ENCODE data around the gene RPS27L. TPM values are rescaled to one million over a fixed set of nuclear protein-coding genes. Genes with fewer than 3 reads are reported as not detected.

Gene RPS27L
- total and polyA plus RNA-seq, 2 of the 8 experiments (the other 6 are each of a cell fraction or from before 2014, with no cell fraction given): 115 to 143 TPM

DNA sequence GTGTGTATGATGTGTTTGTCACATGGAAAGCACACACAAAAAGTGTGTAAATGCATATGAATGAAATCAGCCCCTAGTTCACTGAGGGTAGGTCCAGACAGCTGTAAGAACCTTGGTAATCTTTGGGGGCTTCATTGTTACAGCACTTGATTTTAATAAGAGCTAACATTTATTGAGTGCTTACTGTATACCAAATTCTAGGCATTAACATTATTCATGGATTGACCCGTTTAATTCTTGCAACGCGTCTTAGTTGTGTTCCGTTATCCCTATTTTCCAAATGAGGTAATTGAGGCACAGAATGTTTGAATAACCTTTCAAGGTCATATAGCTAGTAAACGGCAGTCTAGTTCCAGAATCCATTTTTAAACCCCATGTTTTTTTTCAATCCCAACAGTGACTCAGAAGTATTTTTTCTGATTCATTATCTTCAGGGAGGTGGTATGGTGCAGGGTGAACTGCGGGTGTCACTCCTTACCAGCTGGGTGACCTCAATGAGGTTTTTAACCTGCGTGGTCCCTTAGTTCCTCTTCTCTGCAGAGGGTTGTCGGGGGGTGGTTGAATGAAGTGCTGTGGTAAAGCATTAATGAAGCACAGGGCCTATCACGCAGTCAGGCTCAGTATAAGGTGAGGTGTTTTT, 46.3 kb upstream of the RPS27L start:
- no peak overlapping the region for H2BK20ac ChIP-seq (ENCODE audit: low read length)
- H3K27ac ChIP-seq (ENCODE audit: low read depth, low read length): no peak overlapping the region
- H3K4ac ChIP-seq (replicated peaks; ENCODE audit: insufficient read length, low read depth, low read length): no peak overlapping the region
- no peak overlapping the region for H3K4me2 ChIP-seq (ENCODE audit: insufficient read depth in 1 of 2, low read depth in 2 of 2, low read length in 2 of 2)
- no peak overlapping the region for H3K18ac ChIP-seq (ENCODE audit: extremely low read depth, low read length)
- H2BK120ac ChIP-seq (replicated peaks; ENCODE audit: low read depth, low read length): no peak overlapping the region
- H3K9me3 ChIP-seq (ENCODE audit: insufficient read depth in 2 of 2, low read depth in 1 of 2, low read length in 1 of 2): no peaks in the 10 kb centered on the region
- no peak overlapping the region for H3K14ac ChIP-seq (ENCODE audit: insufficient read length)
- H3K27me3 ChIP-seq (replicated peaks in 1 of 4; ENCODE audit: control insufficient read depth in 3 of 4, extremely low read depth in 1 of 4, insufficient read depth in 3 of 4, low read length in 3 of 4): no peaks in the 10 kb centered on the region
- no peak overlapping the region for H2AFZ ChIP-seq (ENCODE audit: low read length)
- H2BK12ac ChIP-seq (ENCODE audit: low read depth, low read length): no peak overlapping the region
- no peak overlapping the region for H4K91ac ChIP-seq (replicated peaks; ENCODE audit: insufficient read length, low read length)
- H3K23me2 ChIP-seq (ENCODE audit: low read depth, low read length): no peaks in the 10 kb centered on the region
- no peak overlapping the region for H3K9ac ChIP-seq (replicated peaks in 1 of 4; ENCODE audit: extremely low read depth in 1 of 4, low read depth in 3 of 4, low read length in 3 of 4)
- no peak overlapping the region for H2AK5ac ChIP-seq (ENCODE audit: low read depth, low read length)
- no peak overlapping the region for H4K5ac ChIP-seq (ENCODE audit: insufficient read length, low read depth, low read length)
- peaks cover 6% of the 10 kb centered on the region for H3K79me1 ChIP-seq (ENCODE audit: low read depth, low read length)
- H2BK15ac ChIP-seq (ENCODE audit: low read length): no peak overlapping the region
- 76% methylated on average over 9 of the region's 9 CpGs; no CpG with 5 or more reads in 1 of the 2 experiments for WGBS, 2 experiments (ENCODE audit: extremely low coverage in 1 of 2, insufficient coverage in 1 of 2, insufficient read length in 1 of 2, insufficient replicate concordance in 2 of 2, low coverage in 1 of 2, low lambda C conversion rate in 2 of 2, missing lambda C conversion rate in 1 of 2)
- H4K8ac ChIP-seq (ENCODE audit: extremely low read depth, insufficient read depth, low read length): no peak overlapping the region
- FAIRE-seq (no peak), DNase-seq (ENCODE audit: low read depth in 1 of 2, low spot score in 2 of 2) (no peak)
- peaks cover 0 to 74% of the 10 kb centered on the region in 2 experiments; a peak in 2 of 4 replicates for H3K79me2 ChIP-seq (ENCODE audit: control insufficient read depth in 1 of 2, insufficient read depth in 2 of 2, low read length in 2 of 2)
- no peak overlapping the region for H3K4me3 ChIP-seq (ENCODE audit: extremely low read depth in 1 of 4, insufficient read depth in 2 of 4, low read depth in 3 of 4, low read length in 4 of 4)
- H2BK5ac ChIP-seq (ENCODE audit: low read depth, low read length): no peak overlapping the region
- no peak overlapping the region for H3K56ac ChIP-seq (replicated peaks; ENCODE audit: insufficient read length, low read depth, low read length)
- H3K4me1 ChIP-seq (replicated peaks in 1 of 4; ENCODE audit: control insufficient read depth in 3 of 4, insufficient read depth in 4 of 4, low read length in 3 of 4): peaks cover 0 to 2% (median 0%) of the 10 kb centered on the region in 4 experiments; a peak in 1 of 7 replicates
- no peak overlapping the region for H3K23ac ChIP-seq (ENCODE audit: insufficient read length)
- CTCF ChIA-PET (ENCODE audit: partially characterized antibody): interaction anchor here (0.9 to 2.4 kb wide), 4 partner anchors 9 to 85 kb away, joined by 3 to 11 read pairs (median 6); no protein-coding TSS in a partner anchor
- H4K20me1 ChIP-seq (replicated peaks in 1 of 2; ENCODE audit: control insufficient read depth in 1 of 2, insufficient read depth in 2 of 2, low read length in 2 of 2): peaks cover 0 to 3% of the 10 kb centered on the region in 2 experiments
- no peaks in the 10 kb centered on the region; a peak in 1 of 8 replicates for H3K36me3 ChIP-seq (ENCODE audit: control insufficient read depth in 2 of 4, insufficient read depth in 4 of 4, low read length in 3 of 4)
- POLR2A ChIA-PET (ENCODE audit: partially characterized antibody): no interaction called here
- TF ChIP-seq JUND (IDR thresholded peaks at IDR 0.05; ENCODE audit: low read length) (no peak), RAD21 (IDR thresholded peaks at IDR 0.05 in 1 of 2, conservative IDR thresholded peaks at IDR 0.05 in 1 of 2; ENCODE audit: low read depth in 2 of 2, low read length in 2 of 2) (peak; percentile 34 to 38)
- TF ChIP-seq, protein P1, sequence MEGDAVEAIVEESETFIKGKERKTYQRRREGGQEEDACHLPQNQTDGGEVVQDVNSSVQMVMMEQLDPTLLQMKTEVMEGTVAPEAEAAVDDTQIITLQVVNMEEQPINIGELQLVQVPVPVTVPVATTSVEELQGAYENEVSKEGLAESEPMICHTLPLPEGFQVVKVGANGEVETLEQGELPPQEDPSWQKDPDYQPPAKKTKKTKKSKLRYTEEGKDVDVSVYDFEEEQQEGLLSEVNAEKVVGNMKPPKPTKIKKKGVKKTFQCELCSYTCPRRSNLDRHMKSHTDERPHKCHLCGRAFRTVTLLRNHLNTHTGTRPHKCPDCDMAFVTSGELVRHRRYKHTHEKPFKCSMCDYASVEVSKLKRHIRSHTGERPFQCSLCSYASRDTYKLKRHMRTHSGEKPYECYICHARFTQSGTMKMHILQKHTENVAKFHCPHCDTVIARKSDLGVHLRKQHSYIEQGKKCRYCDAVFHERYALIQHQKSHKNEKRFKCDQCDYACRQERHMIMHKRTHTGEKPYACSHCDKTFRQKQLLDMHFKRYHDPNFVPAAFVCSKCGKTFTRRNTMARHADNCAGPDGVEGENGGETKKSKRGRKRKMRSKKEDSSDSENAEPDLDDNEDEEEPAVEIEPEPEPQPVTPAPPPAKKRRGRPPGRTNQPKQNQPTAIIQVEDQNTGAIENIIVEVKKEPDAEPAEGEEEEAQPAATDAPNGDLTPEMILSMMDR (IDR thresholded peaks at IDR 0.05; ENCODE audit: control extremely low read depth in 1 of 3, insufficient read depth in 1 of 3, low read depth in 1 of 3, low read length in 3 of 3): peak in 1 of 3 experiments; percentile 14; a peak in 1 of 4 replicates

Measured in H1 (cell line).